ENCODE data around the gene FOXB2. TPM values are rescaled to one million over a fixed set of nuclear protein-coding genes. Genes with fewer than 3 reads are reported as not detected.

FOXB2 gene
- total RNA-seq (2021; fragmentation: NEBNext Ultra II Directional; extraction: Animal tissue kit (Norgen Biotek cat#: 25700)): 0.22 and 0.25 TPM in 2 replicates
- polyA plus RNA-seq (2011; rRNA removed): 0.15 and 0.30 TPM in 2 replicates
- polyA plus RNA-seq (2011; cell fraction: cytosol; rRNA removed): 0.17 TPM
- 0.20 TPM for polyA plus RNA-seq (2011; cell fraction: nucleus; rRNA removed)
- polyA plus RNA-seq (2012, experiment 1 of 2): 0.32 TPM in 1 of 4 replicates, not detected in the others
- polyA plus RNA-seq (2012, experiment 2 of 2): 0.13 TPM
- 0.14 TPM for polyA plus RNA-seq (2013, experiment 1 of 2)
- polyA plus RNA-seq (2013, experiment 2 of 2): 0.13 TPM
- polyA minus RNA-seq (2011; rRNA and poly(A)+ RNA removed): not detected in 2 replicates
- not detected for polyA minus RNA-seq (2011; cell fraction: cytosol; rRNA and poly(A)+ RNA removed)
- polyA minus RNA-seq (2011; cell fraction: nucleus; rRNA and poly(A)+ RNA removed): 0.50 TPM
- long read RNA-seq, experiment 1, partial matches to known transcripts: 0 of 1 reads
- long read RNA-seq, experiment 1, other reads (novel, unspliced or antisense): 0 of 1 reads
- long read RNA-seq, experiment 2: 0 reads

- H2BK15ac ChIP-seq (ENCODE audit: low read length): 0 out of 2 replicates have a peak within 1 kb of the TSS, but pooled peaks have one; percentile 72
- H3K23ac ChIP-seq (ENCODE audit: insufficient read length): no peak within 1 kb of the TSS
- peak within 1 kb of the TSS; percentile 52; the same call in 1 of the 2 replicates for H2BK5ac ChIP-seq (ENCODE audit: low read depth, low read length)
- CTCF ChIA-PET (ENCODE audit: partially characterized antibody): interaction anchor here (1.0 to 1.5 kb wide), 4 partner anchors 9 to 197 kb away, joined by 3 to 4 read pairs (median 3); no protein-coding TSS in a partner anchor
- H4K8ac ChIP-seq (ENCODE audit: extremely low read depth, insufficient read depth, low read length): peak within 1 kb of the TSS; percentile 83
- H3K27me3 ChIP-seq (replicated peaks in 1 of 4; ENCODE audit: control insufficient read depth in 3 of 4, extremely low read depth in 1 of 4, insufficient read depth in 3 of 4, low read length in 3 of 4): peaks cover 76 to 99% (median 98%) of the 10 kb centered on the region in 4 experiments
- H3K18ac ChIP-seq (ENCODE audit: extremely low read depth, low read length): peak within 1 kb of the TSS; percentile 78
- no peak within 1 kb of the TSS for H3K4ac ChIP-seq (replicated peaks; ENCODE audit: insufficient read length, low read depth, low read length)
- H3K9ac ChIP-seq (replicated peaks in 1 of 4; ENCODE audit: extremely low read depth in 1 of 4, low read depth in 3 of 4, low read length in 3 of 4): no peak within 1 kb of the TSS
- H3K23me2 ChIP-seq (ENCODE audit: low read depth, low read length): peaks cover 42% of the 10 kb centered on the region
- peaks cover 0 to 9% (median 0%) of the 10 kb centered on the region in 4 experiments; a peak in 1 of 8 replicates for H3K36me3 ChIP-seq (ENCODE audit: control insufficient read depth in 2 of 4, insufficient read depth in 4 of 4, low read length in 3 of 4)
- no peak for FAIRE-seq
- H2BK20ac ChIP-seq (ENCODE audit: low read length): peak within 1 kb of the TSS; percentile 98; the same call in 1 of the 2 replicates
- H3K4me1 ChIP-seq (replicated peaks in 1 of 4; ENCODE audit: control insufficient read depth in 3 of 4, insufficient read depth in 4 of 4, low read length in 3 of 4): peaks cover 16 to 52% (median 31%) of the 10 kb centered on the region in 4 experiments
- peak within 1 kb of the TSS; percentile 37 for H2BK120ac ChIP-seq (replicated peaks; ENCODE audit: low read depth, low read length)
- H3K27ac ChIP-seq (ENCODE audit: low read depth, low read length): no peak within 1 kb of the TSS
- peaks cover 2% of the 10 kb centered on the region in 2 experiments for H4K20me1 ChIP-seq (replicated peaks in 1 of 2; ENCODE audit: control insufficient read depth in 1 of 2, insufficient read depth in 2 of 2, low read length in 2 of 2)
- no peaks in the 10 kb centered on the region for H3K79me2 ChIP-seq (ENCODE audit: control insufficient read depth in 1 of 2, insufficient read depth in 2 of 2, low read length in 2 of 2)
- WGBS, 2 experiments (ENCODE audit: extremely low coverage in 1 of 2, insufficient coverage in 1 of 2, insufficient read length in 1 of 2, insufficient replicate concordance in 2 of 2, low coverage in 1 of 2, low lambda C conversion rate in 2 of 2, missing lambda C conversion rate in 1 of 2): 2% methylated on average over 51 of the region's 51 CpGs; no CpG with 5 or more reads in 1 of the 2 experiments
- H2BK12ac ChIP-seq (ENCODE audit: low read depth, low read length): peak within 1 kb of the TSS; percentile 87; the same call in 1 of the 2 replicates
- H4K91ac ChIP-seq (replicated peaks; ENCODE audit: insufficient read length, low read length): peak within 1 kb of the TSS; percentile 69
- H3K9me3 ChIP-seq (ENCODE audit: insufficient read depth in 2 of 2, low read depth in 1 of 2, low read length in 1 of 2): no peaks in the 10 kb centered on the region; a peak in 1 of 4 replicates
- no peak within 1 kb of the TSS for H3K56ac ChIP-seq (replicated peaks; ENCODE audit: insufficient read length, low read depth, low read length)
- no peak within 1 kb of the TSS for H4K5ac ChIP-seq (ENCODE audit: insufficient read length, low read depth, low read length)
- H3K79me1 ChIP-seq (ENCODE audit: low read depth, low read length): no peaks in the 10 kb centered on the region
- H3K4me3 ChIP-seq (ENCODE audit: extremely low read depth in 1 of 4, insufficient read depth in 2 of 4, low read depth in 3 of 4, low read length in 4 of 4): peak within 1 kb of the TSS; percentile 33 to 65 (median 56)
- peak in 1 of 2 experiments; percentile 72 for DNase-seq (ENCODE audit: low read depth in 1 of 2, low spot score in 2 of 2)
- peak within 1 kb of the TSS; percentile 74; the same call in 1 of the 2 replicates for H2AFZ ChIP-seq (ENCODE audit: low read length)
- POLR2A ChIA-PET (ENCODE audit: partially characterized antibody): interaction anchor here (0.8 to 1.0 kb wide), 3 partner anchors 53 to 158 kb away, joined by 3 to 4 read pairs (median 4); partner anchors contain the start of gene VPS13A
- H2AK5ac ChIP-seq (ENCODE audit: low read depth, low read length): 0 out of 2 replicates have a peak within 1 kb of the TSS, but pooled peaks have one; percentile 34
- peak within 1 kb of the TSS; percentile 90 to 94 for H3K4me2 ChIP-seq (ENCODE audit: insufficient read depth in 1 of 2, low read depth in 2 of 2, low read length in 2 of 2)
- no peak within 1 kb of the TSS for H3K14ac ChIP-seq (ENCODE audit: insufficient read length)
- peak; percentile 100 for TF ChIP-seq SUZ12 (IDR thresholded peaks at IDR 0.05; ENCODE audit: low read length)
- TF ChIP-seq ATF3 (IDR thresholded peaks at IDR 0.05; ENCODE audit: insufficient read depth, low read depth, low read length): no peak
- TF ChIP-seq RNF2 (IDR thresholded peaks at IDR 0.05; ENCODE audit: borderline replicate concordance, low read depth, low read length, missing control alignments, poor library complexity, severe bottlenecking): peak; percentile 88
- TF ChIP-seq YY1 (IDR thresholded peaks at IDR 0.05; ENCODE audit: low read depth, low read length): no peak
- TF ChIP-seq CREB1 (IDR thresholded peaks at IDR 0.05): no peak
- TF ChIP-seq KDM4A (IDR thresholded peaks at IDR 0.05; ENCODE audit: low read depth, low read length, severe bottlenecking): peak; percentile 63
- TF ChIP-seq CHD2 (IDR thresholded peaks at IDR 0.05; ENCODE audit: low read length): no peak
- TF ChIP-seq HDAC2 (IDR thresholded peaks at IDR 0.05; ENCODE audit: borderline replicate concordance in 1 of 2, low read depth in 2 of 2, low read length in 2 of 2): no peak
Observed at GRCh38 chr9:77019236-77019925, at the start of gene FOXB2. TSS of gene FOXB2 (plus strand) at chr9:77019655. CDS start at chr9:77019655, 0 bp downstream.

Data from H1 (cell line).